ENCODE measurements around the gene UBN1.

- TF ChIP-seq FOXP2 (optimal IDR thresholded peaks at IDR 0.05; ENCODE audit: control extremely low read depth, extremely low read length, insufficient read depth) (no peak), EZH2 (IDR thresholded peaks at IDR 0.05) (no peak), POLR2AphosphoS5 (IDR thresholded peaks at IDR 0.05; ENCODE audit: borderline replicate concordance, low read depth, low read length) (no peak)
These were observed 33.2 kb upstream of the UBN1 start for GRCh38 chr16:4814046-4814445.

All from SK-N-MC (cell line).